Measurements from ENCODE around the gene ITGB6.

GRCh38 chr2:160060297-160060696 is 139.8 kb downstream of the ITGB6 start:
- TF ChIP-seq, protein P1, sequence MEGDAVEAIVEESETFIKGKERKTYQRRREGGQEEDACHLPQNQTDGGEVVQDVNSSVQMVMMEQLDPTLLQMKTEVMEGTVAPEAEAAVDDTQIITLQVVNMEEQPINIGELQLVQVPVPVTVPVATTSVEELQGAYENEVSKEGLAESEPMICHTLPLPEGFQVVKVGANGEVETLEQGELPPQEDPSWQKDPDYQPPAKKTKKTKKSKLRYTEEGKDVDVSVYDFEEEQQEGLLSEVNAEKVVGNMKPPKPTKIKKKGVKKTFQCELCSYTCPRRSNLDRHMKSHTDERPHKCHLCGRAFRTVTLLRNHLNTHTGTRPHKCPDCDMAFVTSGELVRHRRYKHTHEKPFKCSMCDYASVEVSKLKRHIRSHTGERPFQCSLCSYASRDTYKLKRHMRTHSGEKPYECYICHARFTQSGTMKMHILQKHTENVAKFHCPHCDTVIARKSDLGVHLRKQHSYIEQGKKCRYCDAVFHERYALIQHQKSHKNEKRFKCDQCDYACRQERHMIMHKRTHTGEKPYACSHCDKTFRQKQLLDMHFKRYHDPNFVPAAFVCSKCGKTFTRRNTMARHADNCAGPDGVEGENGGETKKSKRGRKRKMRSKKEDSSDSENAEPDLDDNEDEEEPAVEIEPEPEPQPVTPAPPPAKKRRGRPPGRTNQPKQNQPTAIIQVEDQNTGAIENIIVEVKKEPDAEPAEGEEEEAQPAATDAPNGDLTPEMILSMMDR (IDR thresholded peaks at IDR 0.05), result no peak
- TF ChIP-seq SP1 (CRISPR knock-in tag; conservative IDR thresholded peaks at IDR 0.05), result no peak
- TF ChIP-seq KAT7 (CRISPR knock-in tag; IDR thresholded peaks at IDR 0.05; ENCODE audit: borderline replicate concordance), result no peak
- no peak for TF ChIP-seq ZNF121 (CRISPR knock-in tag; IDR thresholded peaks at IDR 0.05)

All from WTC11 (cell line).